ENCODE results near the gene TMOD2. TPM values are rescaled to one million over a fixed set of nuclear protein-coding genes. Genes with fewer than 3 reads are reported as not detected.

The TMOD2 gene
- total RNA-seq, 1 experiment from 2014 or later: 5.7 TPM

- DNase-seq (ENCODE audit: low read depth, low spot score) (no peak), ATAC-seq (no peak)
- H3K27ac ChIP-seq (ENCODE audit: low read depth, low read length): no peak overlapping the region
- CTCF ChIA-PET: no interaction called here
- H2AFZ ChIP-seq (ENCODE audit: low read depth, low read length, poor library complexity, severe bottlenecking): no peak overlapping the region
- 0 out of 2 replicates have a peak, but pooled peaks cover 3% of the 10 kb centered on the region for H4K20me1 ChIP-seq (ENCODE audit: insufficient read depth)
- POLR2A ChIA-PET: no interaction called here
- no peak for TF ChIP-seq EZH2phosphoT487 (IDR thresholded peaks at IDR 0.05; ENCODE audit: borderline replicate concordance)
- TF ChIP-seq JUND (IDR thresholded peaks at IDR 0.05): no peak
- no peak for TF ChIP-seq MAX (IDR thresholded peaks at IDR 0.05)
- TF ChIP-seq FOSL1 (IDR thresholded peaks at IDR 0.05; ENCODE audit: low read depth): no peak
- TF ChIP-seq YY1 (IDR thresholded peaks at IDR 0.05; ENCODE audit: extremely low read depth, insufficient replicate concordance, low read depth, low read length): no peak
- no peak for TF ChIP-seq SP1 (IDR thresholded peaks at IDR 0.05; ENCODE audit: low read depth)
- TF ChIP-seq EGR1 (IDR thresholded peaks at IDR 0.05; ENCODE audit: low read depth): no peak
- TF ChIP-seq ELF1 (IDR thresholded peaks at IDR 0.05; ENCODE audit: borderline replicate concordance, low read depth): no peak
- no peak for TF ChIP-seq SRF (IDR thresholded peaks at IDR 0.05; ENCODE audit: low read depth)
- no peak overlapping the region for H3K9ac ChIP-seq (ENCODE audit: low read length)
- H3K4me1 ChIP-seq (ENCODE audit: control insufficient read depth in 1 of 2, insufficient read depth in 2 of 2, low read length in 2 of 2): peaks cover 13 to 19% of the 10 kb centered on the region in 2 experiments
- H3K27me3 ChIP-seq (ENCODE audit: insufficient read depth, low read length): no peaks in the 10 kb centered on the region
- no peaks in the 10 kb centered on the region for H3K36me3 ChIP-seq (ENCODE audit: control insufficient read depth in 1 of 2, insufficient read depth in 2 of 2, low read length in 2 of 2)
- peaks cover 13% of the 10 kb centered on the region for H3K79me2 ChIP-seq (ENCODE audit: insufficient read depth, low read length)
- peaks cover 6 to 10% of the 10 kb centered on the region in 2 experiments; a peak in 2 of 4 replicates for H3K9me3 ChIP-seq (ENCODE audit: control insufficient read depth in 1 of 2, insufficient read depth in 1 of 2, low read depth in 1 of 2, low read length in 2 of 2)
- intact Hi-C loops (cut with micrococcal nuclease): no loop called here
- no peak overlapping the region for H3K4me3 ChIP-seq (replicated peaks in 1 of 2; ENCODE audit: low read depth in 1 of 2, low read length in 2 of 2)
- no peaks in the 10 kb centered on the region for H3K9me2 ChIP-seq (ENCODE audit: insufficient read depth)
- BruUV-seq (replicated peaks): no TSS peak
- H3K4me2 ChIP-seq (ENCODE audit: low read length): no peak overlapping the region
- RAD21 ChIA-PET (ENCODE audit: low non-redundant PET in 1 of 2, low total read pairs in 2 of 2, uncharacterized antibody in 2 of 2, unreplicated experiment in 2 of 2): no interaction called here
These were observed 74.3 kb downstream of the TMOD2 start for GRCh38 chr15:51825698-51826097.

GRCh38 chr15:51828621-51829375 is 77.4 kb downstream of the TMOD2 start:
- 0 out of 2 replicates have a peak, but pooled peaks cover 4% of the 10 kb centered on the region for H4K20me1 ChIP-seq (ENCODE audit: insufficient read depth)
- H3K9ac ChIP-seq (ENCODE audit: low read length): peak overlapping the region; percentile 82
- no peak for DNase-seq (ENCODE audit: low read depth, low spot score)
- intact Hi-C loops (cut with micrococcal nuclease): no loop called here
- RAD21 ChIA-PET (ENCODE audit: low non-redundant PET in 1 of 2, low total read pairs in 2 of 2, uncharacterized antibody in 2 of 2, unreplicated experiment in 2 of 2): interaction anchor here in 1 of 2 experiments (0.7 kb wide), 1 partner anchor 128 kb away, joined by 3 read pairs; no protein-coding TSS in a partner anchor
- CTCF ChIA-PET: interaction anchor here (1.1 kb wide), 1 partner anchor 179 kb away, joined by 3 read pairs; no protein-coding TSS in a partner anchor
- BruUV-seq (replicated peaks): TSS peak; percentile 91
- H3K4me1 ChIP-seq (ENCODE audit: control insufficient read depth in 1 of 2, insufficient read depth in 2 of 2, low read length in 2 of 2): peaks cover 30 to 40% of the 10 kb centered on the region in 2 experiments
- no peaks in the 10 kb centered on the region for H3K9me3 ChIP-seq (ENCODE audit: control insufficient read depth in 1 of 2, insufficient read depth in 1 of 2, low read depth in 1 of 2, low read length in 2 of 2)
- peak; percentile 52 for ATAC-seq
- POLR2A ChIA-PET: interaction anchor here (1.5 to 2.3 kb wide), 2 partner anchors 9 to 12 kb away, joined by 6 read pairs; no protein-coding TSS in a partner anchor
- no peaks in the 10 kb centered on the region for H3K27me3 ChIP-seq (ENCODE audit: insufficient read depth, low read length)
- peak overlapping the region; percentile 76 to 83 for H3K4me3 ChIP-seq (replicated peaks in 1 of 2; ENCODE audit: low read depth in 1 of 2, low read length in 2 of 2)
- H3K79me2 ChIP-seq (ENCODE audit: insufficient read depth, low read length): peaks cover 44% of the 10 kb centered on the region
- peak overlapping the region; percentile 99 for H2AFZ ChIP-seq (ENCODE audit: low read depth, low read length, poor library complexity, severe bottlenecking)
- no peaks in the 10 kb centered on the region for H3K9me2 ChIP-seq (ENCODE audit: insufficient read depth)
- H3K36me3 ChIP-seq (ENCODE audit: control insufficient read depth in 1 of 2, insufficient read depth in 2 of 2, low read length in 2 of 2): no peaks in the 10 kb centered on the region
- peak overlapping the region; percentile 91 for H3K27ac ChIP-seq (ENCODE audit: low read depth, low read length)
- peak overlapping the region; percentile 82 for H3K4me2 ChIP-seq (ENCODE audit: low read length)
- no peak for TF ChIP-seq EGR1 (IDR thresholded peaks at IDR 0.05; ENCODE audit: low read depth)
- no peak for TF ChIP-seq POLR2AphosphoS5 (IDR thresholded peaks at IDR 0.05; ENCODE audit: low read depth, low read length)
- TF ChIP-seq SRF (IDR thresholded peaks at IDR 0.05; ENCODE audit: low read depth): no peak
- TF ChIP-seq ZBTB33 (IDR thresholded peaks at IDR 0.05; ENCODE audit: extremely low read depth, insufficient replicate concordance, low read length): no peak
- TF ChIP-seq POLR2A (IDR thresholded peaks at IDR 0.05; ENCODE audit: borderline replicate concordance, extremely low read depth, insufficient read depth, insufficient read length): no peak
- 0 out of 2 replicates have a peak, but pooled peaks have one; percentile 22 for TF ChIP-seq SIN3A (IDR thresholded peaks at IDR 0.05; ENCODE audit: low read depth)
- TF ChIP-seq JUND (IDR thresholded peaks at IDR 0.05): peak; percentile 8; the same call in 1 of the 2 replicates
- TF ChIP-seq EZH2phosphoT487 (IDR thresholded peaks at IDR 0.05; ENCODE audit: borderline replicate concordance): no peak
- TF ChIP-seq YY1 (IDR thresholded peaks at IDR 0.05; ENCODE audit: extremely low read depth, insufficient replicate concordance, low read depth, low read length): no peak
- TF ChIP-seq MAX (IDR thresholded peaks at IDR 0.05): no peak
- no peak for TF ChIP-seq EZH2 (IDR thresholded peaks at IDR 0.05)
- no peak for TF ChIP-seq ZFX (IDR thresholded peaks at IDR 0.05)
